GM12891 (cell line): ENCODE results near the gene GTPBP1.

Experiments
- POLR2A ChIP-seq: IDR thresholded peaks from 2 replicates; pipeline ENCODE4 v1.6.1; 2011; ENCODE audit warnings: low read depth, low read length, control low read depth
- POLR2AphosphoS5 ChIP-seq: IDR thresholded peaks from 2 replicates; pipeline ENCODE4 v1.6.1; 2011; ENCODE audit warnings: low read depth, low read length, control low read depth
- SPI1 ChIP-seq: IDR thresholded peaks from 2 replicates; pipeline ENCODE4 v1.6.1; 2011; ENCODE audit warnings: low read depth, low read length, control low read depth
- TAF1 ChIP-seq: IDR thresholded peaks from 2 replicates; pipeline ENCODE4 v1.6.1; 2011; ENCODE audit warnings: low read depth, low read length, control low read depth

- TF ChIP-seq POLR2A = no peak
- TF ChIP-seq POLR2AphosphoS5 = no peak
- TF ChIP-seq TAF1 = no peak
- no peak for TF ChIP-seq SPI1
Measured at GRCh38 chr22:38694940-38695339, 10.8 kb upstream of the GTPBP1 start.
